IPS DF 6.9 (cell line): ENCODE measurements around the gene GRIN2A.
"Not testable (repeated sequence)": the region's sequence is repeated elsewhere in the genome, so short reads cannot be mapped to it uniquely, and the experiment has no call there.

ENCODE experiments used
- DNase-seq: peaks from one replicate; pipeline ENCODE4 v3.0.0-alpha.2; 2013; ENCODE audit warnings: low read depth, low spot score
- H3K27ac ChIP-seq: one replicate; pipeline ENCODE4 v1.5.1; 2013; ENCODE audit warnings: low read length, control low read depth
- H3K27me3 ChIP-seq: 2 replicates; pipeline ENCODE4 v1.6.1; 2013; ENCODE audit warnings: mild to moderate bottlenecking, low read length; ENCODE audit not compliant: control insufficient read depth, insufficient read depth
- H3K36me3 ChIP-seq: 2 replicates; pipeline ENCODE4 v1.6.1; 2013; ENCODE audit warnings: low read length; ENCODE audit not compliant: control insufficient read depth, insufficient read depth
- H3K4me1 ChIP-seq: 2 replicates; pipeline ENCODE4 v1.6.1; 2013; ENCODE audit warnings: low read length; ENCODE audit not compliant: control insufficient read depth, insufficient read depth
- H3K4me3 ChIP-seq: 2 replicates; pipeline ENCODE4 v1.5.1; 2013; ENCODE audit warnings: mild to moderate bottlenecking, low read length
- H3K9me3 ChIP-seq: 2 replicates; pipeline ENCODE4 v1.6.1; 2013; ENCODE audit warnings: low read length, inconsistent platforms; ENCODE audit not compliant: control insufficient read depth, insufficient read depth
- WGBS: extraction: QIAGEN DNeasy Blood & Tissue Kit; methylation state at CpG from one replicate; pipeline ENCODE4 v1.1.7; 2013; ENCODE audit warnings: mixed read lengths, missing lambda C conversion rate; ENCODE audit not compliant: insufficient read length, insufficient coverage; 5-methylcytosine and 5-hydroxymethylcytosine counted together

Gene GRIN2A

DNA sequence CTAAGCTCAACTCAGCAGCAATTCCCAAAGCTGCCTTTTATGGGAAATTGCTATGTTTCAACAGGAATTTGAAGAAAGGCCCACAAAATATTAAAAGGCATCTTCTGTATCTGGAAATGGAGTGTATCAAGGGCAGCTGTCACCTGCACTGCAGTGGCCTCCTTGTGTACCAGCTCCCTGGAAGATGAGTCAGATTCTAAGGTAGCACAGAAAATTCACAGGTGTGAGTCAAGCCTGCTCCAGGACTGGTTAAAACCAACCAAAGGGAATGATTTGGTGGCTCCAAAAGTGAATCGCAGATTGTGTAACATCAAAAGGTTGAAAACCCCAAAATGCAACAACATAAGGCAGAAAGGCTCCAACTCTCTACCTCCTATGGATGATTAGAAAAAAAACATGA, 296.4 kb downstream of the GRIN2A start:
- H3K27me3 ChIP-seq: no peaks in the 10 kb centered on the region
- DNase-seq: no peak
- H3K4me3 ChIP-seq: no peak overlapping the region
- WGBS: no CpG with 5 or more reads among the region's 1 CpG
- H3K27ac ChIP-seq: no peak overlapping the region
- no peaks in the 10 kb centered on the region for H3K9me3 ChIP-seq
- H3K36me3 ChIP-seq: no peaks in the 10 kb centered on the region
- no peaks in the 10 kb centered on the region for H3K4me1 ChIP-seq

DNA sequence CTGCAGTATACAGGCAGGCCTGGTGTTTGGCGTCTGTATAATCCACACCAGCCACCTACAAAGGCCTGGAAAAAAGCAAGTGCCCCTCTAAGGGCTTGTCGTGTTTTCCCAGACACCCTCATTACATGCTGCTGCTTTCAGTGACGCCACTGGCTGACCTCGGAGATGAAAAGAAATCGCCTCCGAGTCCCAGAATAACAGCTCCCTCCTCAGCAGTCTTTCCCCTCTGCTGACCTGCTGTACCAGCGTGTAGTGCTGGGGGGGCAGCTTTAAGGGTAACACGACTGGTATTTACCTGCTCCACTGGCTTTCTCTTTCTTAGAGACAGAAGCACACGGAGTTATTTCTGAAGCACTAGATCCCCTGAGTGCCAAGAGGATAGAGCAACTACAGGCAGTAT, 296.8 kb downstream of the GRIN2A start:
- no CpG with 5 or more reads among the region's 9 CpGs for WGBS
- H3K27me3 ChIP-seq: no peaks in the 10 kb centered on the region
- no peaks in the 10 kb centered on the region for H3K9me3 ChIP-seq
- H3K36me3 ChIP-seq: no peaks in the 10 kb centered on the region
- DNase-seq: no peak
- H3K27ac ChIP-seq: no peak overlapping the region
- H3K4me3 ChIP-seq: no peak overlapping the region
- no peaks in the 10 kb centered on the region for H3K4me1 ChIP-seq

- not testable (repeated sequence) for DNase-seq, H3K36me3 ChIP-seq, H3K27ac ChIP-seq, H3K9me3 ChIP-seq, H3K4me1 ChIP-seq, H3K27me3 ChIP-seq, H3K4me3 ChIP-seq
- no CpG with 5 or more reads among the region's 3 CpGs for WGBS
Measured at GRCh38 chr16:9875981-9876380, 306.2 kb downstream of the GRIN2A start.

DNA sequence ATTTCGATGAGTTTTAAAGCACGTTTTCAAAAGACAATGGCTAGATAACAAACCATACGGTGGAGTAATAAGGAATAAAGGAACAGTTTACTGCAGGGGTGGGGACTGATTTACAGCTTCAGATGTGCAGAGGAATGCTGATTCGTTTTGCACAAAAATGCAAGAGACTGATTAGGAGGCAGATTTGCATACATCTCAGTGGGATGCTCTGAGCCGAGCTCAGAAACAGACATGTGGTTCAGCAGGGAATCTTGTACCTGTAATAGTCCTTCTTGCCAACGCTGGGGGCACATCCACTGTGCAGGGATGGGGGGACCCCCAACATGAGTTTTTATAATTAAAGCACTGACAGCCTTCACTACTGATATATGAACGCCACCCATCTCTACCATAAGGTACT, 308.0 kb downstream of the GRIN2A start:
- no CpG with 5 or more reads among the region's 7 CpGs for WGBS
- H3K27ac ChIP-seq: no peak overlapping the region

DNA sequence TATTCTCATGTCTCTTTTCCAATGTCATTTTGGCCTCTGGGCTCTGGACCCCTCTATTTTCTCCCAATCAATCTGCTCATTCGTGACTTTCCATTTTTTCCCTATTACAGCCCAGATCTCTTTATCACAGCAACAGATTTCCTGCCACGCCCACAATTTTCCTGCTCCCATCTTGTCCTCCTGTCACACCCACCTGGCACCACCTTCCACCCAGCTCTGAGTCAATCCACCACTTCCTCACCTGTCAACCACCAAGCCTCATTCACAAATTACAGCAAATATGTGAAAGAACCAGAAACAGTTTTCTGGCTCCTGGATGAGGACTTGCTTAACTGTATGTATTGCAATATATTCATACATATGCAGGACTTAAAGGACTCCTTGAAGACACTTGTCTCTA, 311.3 kb downstream of the GRIN2A start:
- H3K4me3 ChIP-seq: no peak overlapping the region
- DNase-seq: no peak
- no peak overlapping the region for H3K27ac ChIP-seq
- no peaks in the 10 kb centered on the region; the same call in 1 of the 2 replicates for H3K9me3 ChIP-seq
- H3K36me3 ChIP-seq: no peaks in the 10 kb centered on the region
- no CpG with 5 or more reads among the region's 2 CpGs for WGBS
- peaks cover 1% of the 10 kb centered on the region; the same call in 1 of the 2 replicates for H3K4me1 ChIP-seq
- no peaks in the 10 kb centered on the region for H3K27me3 ChIP-seq

More for the DNA sequence above, 308.0 kb downstream of the GRIN2A start:
- Histone ChIP-seq H3K9me3 (no peaks in the 10 kb centered on the region; the same call in 1 of the 2 replicates), H3K4me3 (no peak overlapping the region), H3K4me1 (peaks cover 1% of the 10 kb centered on the region; the same call in 1 of the 2 replicates), H3K36me3 (no peaks in the 10 kb centered on the region), H3K27me3 (no peaks in the 10 kb centered on the region)
- no peak for DNase-seq

GRCh38 chr16:9869776-9870175, 312.5 kb downstream of the GRIN2A start:
- no peaks in the 10 kb centered on the region for H3K36me3 ChIP-seq
- WGBS: no CpG with 5 or more reads among the region's 3 CpGs

GRCh38 chr16:9868606-9869149, 313.6 kb downstream of the GRIN2A start:
- Histone ChIP-seq H3K27ac (no peak overlapping the region), H3K4me3 (no peak overlapping the region), H3K36me3 (no peaks in the 10 kb centered on the region), H3K9me3 (no peaks in the 10 kb centered on the region; the same call in 1 of the 2 replicates), H3K4me1 (no peaks in the 10 kb centered on the region), H3K27me3 (no peaks in the 10 kb centered on the region)
- DNase-seq: no peak
- WGBS: no CpG with 5 or more reads among the region's 2 CpGs

More at GRCh38 chr16:9869776-9870175, 312.5 kb downstream of the GRIN2A start:
- Histone ChIP-seq H3K27ac (no peak overlapping the region), H3K4me1 (peaks cover 1% of the 10 kb centered on the region; the same call in 1 of the 2 replicates), H3K4me3 (no peak overlapping the region), H3K9me3 (no peaks in the 10 kb centered on the region; the same call in 1 of the 2 replicates), H3K27me3 (no peaks in the 10 kb centered on the region)
- DNase-seq: no peak

DNA sequence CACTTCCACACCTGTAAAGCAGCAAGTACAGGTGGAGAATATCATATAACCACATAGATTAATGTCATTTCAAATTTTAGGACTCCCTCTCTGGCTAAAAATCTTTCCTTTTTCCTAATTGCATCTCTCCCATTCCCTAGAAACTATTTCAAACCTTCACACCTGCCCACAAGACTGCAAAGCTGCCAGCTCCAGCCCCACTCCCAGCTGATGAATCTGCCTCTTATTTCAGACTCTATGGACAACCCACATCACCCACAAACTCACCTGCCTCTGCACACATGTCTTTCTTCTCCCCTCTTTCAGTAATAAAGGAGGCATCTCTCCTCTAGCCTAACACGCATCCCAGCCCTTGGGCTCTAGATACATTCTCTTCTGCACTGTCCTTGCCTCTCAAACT, 315.1 kb downstream of the GRIN2A start:
- Histone ChIP-seq H3K27ac (no peak overlapping the region), H3K4me1 (no peaks in the 10 kb centered on the region), H3K36me3 (no peaks in the 10 kb centered on the region), H3K9me3 (no peaks in the 10 kb centered on the region; the same call in 1 of the 2 replicates), H3K27me3 (no peaks in the 10 kb centered on the region), H3K4me3 (no peak overlapping the region)
- no CpG with 5 or more reads among the region's 1 CpG for WGBS
- no peak for DNase-seq

DNA sequence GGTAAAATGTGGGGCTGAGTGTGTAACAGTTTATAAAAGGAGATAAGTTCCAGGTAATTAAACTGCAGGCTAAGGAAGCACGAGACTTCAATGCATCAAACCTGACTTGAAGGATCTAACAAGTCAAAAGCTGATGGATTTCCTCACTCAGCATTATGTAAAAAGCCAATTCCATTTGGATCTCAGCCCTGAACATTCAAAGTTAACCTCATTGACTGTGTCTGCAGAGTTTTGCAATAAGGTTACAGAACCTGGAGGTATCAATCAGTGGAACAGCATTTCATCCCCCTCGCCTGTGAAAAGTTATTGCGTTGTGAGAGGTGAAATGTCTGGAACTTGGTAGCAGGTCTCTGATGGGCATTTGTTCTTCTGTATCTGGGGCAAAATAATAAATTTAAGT, 317.8 kb downstream of the GRIN2A start:
- H3K4me3 ChIP-seq: no peak overlapping the region
- H3K4me1 ChIP-seq: no peaks in the 10 kb centered on the region
- no peaks in the 10 kb centered on the region for H3K27me3 ChIP-seq
- no peaks in the 10 kb centered on the region for H3K36me3 ChIP-seq
- H3K27ac ChIP-seq: no peak overlapping the region
- DNase-seq: no peak
- WGBS: no CpG with 5 or more reads among the region's 3 CpGs
- no peaks in the 10 kb centered on the region for H3K9me3 ChIP-seq

- no peak for DNase-seq
- H3K4me1 ChIP-seq: no peaks in the 10 kb centered on the region
- WGBS: no CpG with 5 or more reads among the region's 4 CpGs
Measured at GRCh38 chr16:9862327-9862726, 319.9 kb downstream of the GRIN2A start.

DNA sequence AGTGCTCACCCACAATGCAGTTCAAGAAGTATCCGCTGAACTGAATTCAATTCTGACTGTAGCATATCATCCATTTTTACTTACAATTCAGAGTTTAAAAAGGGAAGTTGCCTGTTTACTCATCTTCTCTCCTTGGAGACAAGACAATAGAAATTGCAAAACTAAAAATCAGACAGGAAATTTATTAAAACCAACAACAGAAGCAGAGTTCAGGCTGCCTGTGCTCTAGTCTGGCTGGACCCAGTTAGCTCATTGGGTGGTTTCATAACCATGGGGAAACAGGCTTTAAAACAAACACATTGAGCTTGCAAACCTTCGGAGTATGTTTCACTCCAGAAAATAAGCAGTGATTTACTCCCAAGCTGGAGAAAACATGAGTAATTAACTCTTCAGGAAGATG, 321.4 kb downstream of the GRIN2A start:
- no peaks in the 10 kb centered on the region for H3K27me3 ChIP-seq
- H3K9me3 ChIP-seq: no peaks in the 10 kb centered on the region
- H3K27ac ChIP-seq: no peak overlapping the region
- H3K36me3 ChIP-seq: no peaks in the 10 kb centered on the region
- no peak for DNase-seq
- no peaks in the 10 kb centered on the region for H3K4me1 ChIP-seq
- H3K4me3 ChIP-seq: no peak overlapping the region
- no CpG with 5 or more reads among the region's 2 CpGs for WGBS

More at GRCh38 chr16:9862327-9862726, 319.9 kb downstream of the GRIN2A start:
- Histone ChIP-seq H3K27ac (no peak overlapping the region), H3K36me3 (no peaks in the 10 kb centered on the region), H3K27me3 (no peaks in the 10 kb centered on the region), H3K4me3 (no peak overlapping the region), H3K9me3 (no peaks in the 10 kb centered on the region)
